OCI-LY3 (cell line): Measurements from ENCODE around the gene CYP1A2.

Experiments
- CTCF ChIP-seq: fragments of 200-600, 300-600 bp; sonication (generic); IDR thresholded peaks from 2 replicates; pipeline ENCODE4 v1.5.1; 2014; ENCODE audit warnings: antibody characterized with exemption, low read length, low read depth
- EZH2phosphoT487 ChIP-seq: fragments of 200-600 bp; shearing (Covaris generic); IDR thresholded peaks from 2 replicates; pipeline ENCODE4 v1.6.1; 2018; ENCODE audit warnings: antibody characterized with exemption, mixed run types, low read depth

- TF ChIP-seq CTCF (no peak), EZH2phosphoT487 (no peak)
Observed at GRCh38 chr15:74769463-74770025, 20.9 kb downstream of the CYP1A2 start.
